ENCODE data around the gene SLC37A3.
A peak's percentile ranks its signal among the peaks of the same experiment; 100 is the strongest.
"Not testable (repeated sequence)": the region's sequence is repeated elsewhere in the genome, so short reads cannot be mapped to it uniquely, and the experiment has no call there.

Gene SLC37A3

GRCh38 chr7:140348161-140348849, 50.0 kb downstream of the SLC37A3 start:
- DNase-seq (ENCODE audit: low spot score) = no peak
- no peak for FAIRE-seq

- FAIRE-seq = no peak
Observed at GRCh38 chr7:140347218-140347617, 51.1 kb downstream of the SLC37A3 start.

GRCh38 chr7:140345426-140345825, 52.9 kb downstream of the SLC37A3 start:
- FAIRE-seq (no peak), DNase-seq (ENCODE audit: low spot score) (no peak)

More at GRCh38 chr7:140347218-140347617, 51.1 kb downstream of the SLC37A3 start:
- DNase-seq (ENCODE audit: low spot score) = no peak

- no peak for FAIRE-seq
- peak; percentile 9 for DNase-seq (ENCODE audit: low spot score)
Observed at GRCh38 chr7:140342727-140343514, 55.4 kb downstream of the SLC37A3 start.

GRCh38 chr7:140338959-140339358, 59.4 kb downstream of the SLC37A3 start:
- not testable (repeated sequence) for FAIRE-seq; DNase-seq (ENCODE audit: low spot score)

- no peak for FAIRE-seq
- no peak for DNase-seq (ENCODE audit: low spot score)
Observed at GRCh38 chr7:140334341-140335057, 63.8 kb downstream of the SLC37A3 start.

- no peak for DNase-seq (ENCODE audit: low spot score)
- no peak for FAIRE-seq
Observed at GRCh38 chr7:140333686-140334085, 64.6 kb downstream of the SLC37A3 start.

- FAIRE-seq = no peak
- DNase-seq (ENCODE audit: low spot score) = no peak
Observed at GRCh38 chr7:140333223-140333622, 65.1 kb downstream of the SLC37A3 start.

- FAIRE-seq (no peak), DNase-seq (ENCODE audit: low spot score) (no peak)
Observed at GRCh38 chr7:140330595-140330994, 67.7 kb downstream of the SLC37A3 start.

GRCh38 chr7:140330128-140330527, 68.2 kb downstream of the SLC37A3 start:
- DNase-seq (ENCODE audit: low spot score) (no peak), FAIRE-seq (no peak)

- no peak for DNase-seq (ENCODE audit: low spot score)
- FAIRE-seq = no peak
Observed at GRCh38 chr7:140327261-140327661, 71.1 kb downstream of the SLC37A3 start.

- FAIRE-seq = no peak
- DNase-seq (ENCODE audit: low spot score) = peak; percentile 13
Observed at GRCh38 chr7:140326116-140326928, 72.0 kb downstream of the SLC37A3 start.

GRCh38 chr7:140325600-140325999, 72.7 kb downstream of the SLC37A3 start:
- DNase-seq (ENCODE audit: low spot score) (no peak), FAIRE-seq (no peak)

- FAIRE-seq (no peak), DNase-seq (ENCODE audit: low spot score) (no peak)
Observed at GRCh38 chr7:140324714-140325113, 73.6 kb downstream of the SLC37A3 start.

- FAIRE-seq (no peak), DNase-seq (ENCODE audit: low spot score) (no peak)
Observed at GRCh38 chr7:140322759-140323158, 75.6 kb downstream of the SLC37A3 start.

GRCh38 chr7:140320078-140320477, 78.3 kb downstream of the SLC37A3 start:
- not testable (repeated sequence) for DNase-seq (ENCODE audit: low spot score); FAIRE-seq

GRCh38 chr7:140317999-140318398, 80.3 kb downstream of the SLC37A3 start:
- FAIRE-seq (no peak), DNase-seq (ENCODE audit: low spot score) (no peak)

- FAIRE-seq = no peak
- no peak for DNase-seq (ENCODE audit: low spot score)
Observed at GRCh38 chr7:140317597-140317996, 80.7 kb downstream of the SLC37A3 start.

GRCh38 chr7:140316165-140316661, 82.1 kb downstream of the SLC37A3 start:
- FAIRE-seq (no peak), DNase-seq (ENCODE audit: low spot score) (peak; percentile 57)

GRCh38 chr7:140315498-140316164, 82.7 kb downstream of the SLC37A3 start:
- FAIRE-seq = no peak
- no peak for DNase-seq (ENCODE audit: low spot score)
